Measurements from ENCODE around the gene SPOCK1. TPM values are rescaled to one million over a fixed set of nuclear protein-coding genes. Genes with fewer than 3 reads are reported as not detected.

The SPOCK1 gene
- total and polyA plus RNA-seq, 9 of the 15 experiments (the other 6 are each of a cell fraction or from before 2014, with no cell fraction given): 0.01 to 0.35 (median 0.04) TPM; not detected in 6

- no peak for FAIRE-seq
- no peaks in the 10 kb centered on the region for H3K4me1 ChIP-seq (replicated peaks in 1 of 2; ENCODE audit: control insufficient read depth in 2 of 2, insufficient read depth in 2 of 2, low read length in 2 of 2)
- no peaks in the 10 kb centered on the region for H4K20me1 ChIP-seq (replicated peaks; ENCODE audit: control insufficient read depth, insufficient read depth, low read length)
- 3% methylated on average over 2 of the region's 2 CpGs for WGBS (ENCODE audit: insufficient coverage, low coverage, missing lambda C conversion rate)
- in situ Hi-C loops (cut with MboI) (no loop called here), intact Hi-C loops (cut with micrococcal nuclease) (no loop called here)
- H3K4me3 ChIP-seq: no peak overlapping the region
- H3K36me3 ChIP-seq (ENCODE audit: control insufficient read depth, insufficient read depth, low read length): no peaks in the 10 kb centered on the region
- no peak overlapping the region for H3K4me2 ChIP-seq (ENCODE audit: insufficient read depth, low read length)
- TF ChIP-seq RBM25 (IDR thresholded peaks at IDR 0.05; ENCODE audit: low read depth, low read length, severe bottlenecking) (no peak), ATF3 (IDR thresholded peaks at IDR 0.05) (no peak), ATF3 (CRISPR knock-in tag; conservative IDR thresholded peaks at IDR 0.05) (no peak), SAFB (IDR thresholded peaks at IDR 0.05; ENCODE audit: borderline replicate concordance, low read depth, low read length) (no peak), NCOR1 (IDR thresholded peaks at IDR 0.05) (no peak), SMC3 (conservative IDR thresholded peaks at IDR 0.05; ENCODE audit: insufficient read depth, low read depth, low read length) (no peak), E2F4 (CRISPR knock-in tag; IDR thresholded peaks at IDR 0.05; ENCODE audit: low read depth) (no peak), TRIM25 (IDR thresholded peaks at IDR 0.05; ENCODE audit: borderline replicate concordance) (no peak), HNRNPUL1 (IDR thresholded peaks at IDR 0.05; ENCODE audit: low read length) (no peak), CHD2 (IDR thresholded peaks at IDR 0.05; ENCODE audit: low read depth, low read length) (no peak), GATA2 (CRISPR knock-in tag; IDR thresholded peaks at IDR 0.05) (no peak), ZNF586 (CRISPR knock-in tag; conservative IDR thresholded peaks at IDR 0.05) (no peak), ZNF24 (IDR thresholded peaks at IDR 0.05) (no peak), MBD1 (CRISPR knock-in tag; IDR thresholded peaks at IDR 0.05) (no peak), SMARCB1 (IDR thresholded peaks at IDR 0.05; ENCODE audit: insufficient read length, low read depth) (no peak), EHMT2 (IDR thresholded peaks at IDR 0.05) (no peak), CREB1 (IDR thresholded peaks at IDR 0.05) (no peak), CREB1 (CRISPR knock-in tag; IDR thresholded peaks at IDR 0.05) (no peak)
- ChIA-PET POLR2A (interaction anchor here (0.9 kb wide), 1 partner anchor 9 kb away, joined by 5 read pairs; no protein-coding TSS in a partner anchor), CTCF (ENCODE audit: low intra/inter-chr PET ratio) (no interaction called here)
- H3K27me3 ChIP-seq (ENCODE audit: control insufficient read depth in 2 of 2, insufficient read depth in 2 of 2, low read length in 2 of 2): no peaks in the 10 kb centered on the region
- no peak overlapping the region for H3K9ac ChIP-seq (ENCODE audit: insufficient read depth in 1 of 2, low read depth in 2 of 2, low read length in 2 of 2)
- no peak overlapping the region for H3K27ac ChIP-seq (ENCODE audit: extremely low read depth, low read depth, low read length)
- H3K79me2 ChIP-seq (ENCODE audit: control insufficient read depth, insufficient read depth, low read length): no peaks in the 10 kb centered on the region
- H3K9me1 ChIP-seq (ENCODE audit: control insufficient read depth, insufficient read depth, low read length): peaks cover 3% of the 10 kb centered on the region
- ATAC-seq: no peak
- H3K9me3 ChIP-seq (replicated peaks; ENCODE audit: control insufficient read depth, insufficient read depth, low read depth, low read length): no peaks in the 10 kb centered on the region
- no peak for DNase-seq (ENCODE audit: extremely low read depth in 1 of 4, low spot score in 3 of 4)
- H2AFZ ChIP-seq (ENCODE audit: low read depth, low read length): no peak overlapping the region
- BruUV-seq (replicated peaks): no TSS peak
Observed at GRCh38 chr5:137361280-137361679, 137.8 kb downstream of the SPOCK1 start.
